22Rv1 (cell line): ENCODE results near the gene SLC2A1.
"Not testable (repeated sequence)": the region's sequence is repeated elsewhere in the genome, so short reads cannot be mapped to it uniquely, and the experiment has no call there.

Experiments
- H3K27ac ChIP-seq: fragments of 450-650 bp; 2 replicates; pipeline ENCODE4 v1.5.1; 2017
- CTCF ChIP-seq: fragments of 450-650 bp; IDR thresholded peaks from 2 replicates; pipeline ENCODE4 v1.5.1; 2017; ENCODE audit warnings: mild to moderate bottlenecking
- ZFX ChIP-seq: fragments of 450-650 bp; IDR thresholded peaks from 2 replicates; pipeline ENCODE4 v1.6.1; 2017; ENCODE audit warnings: antibody characterized with exemption, borderline replicate concordance

Gene SLC2A1

GRCh38 chr1:42915456-42915855 lies 43.2 kb downstream of the SLC2A1 start:
- TF ChIP-seq CTCF (no peak), ZFX (no peak)
- no peak overlapping the region for H3K27ac ChIP-seq

GRCh38 chr1:42914092-42914627 lies 44.5 kb downstream of the SLC2A1 start:
- H3K27ac ChIP-seq: no peak overlapping the region
- TF ChIP-seq CTCF (no peak), ZFX (no peak)

- no peak for TF ChIP-seq ZFX
- TF ChIP-seq CTCF: peak; percentile 75
- H3K27ac ChIP-seq: no peak overlapping the region
Measured at GRCh38 chr1:42913426-42914091, 45.1 kb downstream of the SLC2A1 start.

GRCh38 chr1:42910985-42911384 lies 47.7 kb downstream of the SLC2A1 start:
- TF ChIP-seq CTCF (no peak), ZFX (no peak)
- H3K27ac ChIP-seq: no peak overlapping the region

GRCh38 chr1:42908046-42908445 lies 50.6 kb downstream of the SLC2A1 start:
- TF ChIP-seq ZFX (no peak), CTCF (no peak)
- H3K27ac ChIP-seq: no peak overlapping the region

- TF ChIP-seq CTCF: no peak
- TF ChIP-seq ZFX: no peak
- H3K27ac ChIP-seq: no peak overlapping the region
Measured at GRCh38 chr1:42904434-42904833, 54.2 kb downstream of the SLC2A1 start.

GRCh38 chr1:42899960-42900359 lies 58.7 kb downstream of the SLC2A1 start:
- not testable (repeated sequence) for H3K27ac ChIP-seq
